Stimulated activated CD4-positive, alpha-beta T cell treated with anti-CD3 and anti-CD28 coated beads, Interleukin-1b, Interleukin-23, amount 100 ng/mL, for 48 hours (primary cell): Measurements from ENCODE around the gene CERS6.
"Not testable (repeated sequence)": the region's sequence is repeated elsewhere in the genome, so short reads cannot be mapped to it uniquely, and the experiment has no call there.

ENCODE experiments used
- DNase-seq: peaks from one replicate; pipeline ENCODE4 v3.0.0-alpha.2; 2020

CERS6 gene

DNA sequence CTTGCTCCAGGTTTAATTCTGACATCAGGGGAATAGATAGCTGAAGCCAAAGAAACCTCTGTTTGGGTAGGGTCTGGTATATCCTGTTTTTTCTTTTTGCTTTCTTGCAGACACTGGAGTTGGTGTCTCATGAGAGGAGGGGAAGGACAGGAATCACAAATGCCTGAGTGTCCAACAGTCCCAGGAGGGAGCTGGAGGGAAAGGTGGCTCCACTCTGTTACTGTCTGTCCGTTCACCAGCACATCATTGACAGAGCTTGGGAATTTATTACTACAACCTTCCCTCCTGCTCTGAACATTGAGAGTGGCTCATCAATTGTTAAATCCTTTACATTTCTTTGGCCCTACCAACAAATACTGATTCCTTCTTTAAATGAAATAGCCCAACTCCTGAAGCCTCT, 194.1 kb downstream of the CERS6 start:
- no peak for DNase-seq

DNA sequence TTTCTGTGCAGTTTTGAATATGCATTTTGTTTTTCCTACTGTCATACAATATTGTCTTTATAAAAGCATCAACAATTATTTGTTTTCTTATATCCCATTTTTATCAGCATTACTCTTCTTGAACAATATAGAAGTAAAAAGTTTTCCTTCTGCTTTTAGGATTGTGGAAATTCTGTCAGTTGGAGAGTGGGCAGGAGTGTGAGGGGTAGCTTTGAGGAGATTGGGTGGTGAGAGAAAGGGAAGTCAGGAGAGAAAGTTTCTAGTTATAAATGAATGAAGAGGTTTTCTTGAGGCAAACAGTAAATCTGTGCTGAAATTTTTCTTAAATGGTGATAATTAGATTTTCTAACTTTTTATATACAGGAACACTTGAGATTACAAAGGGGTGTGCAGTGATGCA, 194.7 kb downstream of the CERS6 start:
- no peak for DNase-seq

DNA sequence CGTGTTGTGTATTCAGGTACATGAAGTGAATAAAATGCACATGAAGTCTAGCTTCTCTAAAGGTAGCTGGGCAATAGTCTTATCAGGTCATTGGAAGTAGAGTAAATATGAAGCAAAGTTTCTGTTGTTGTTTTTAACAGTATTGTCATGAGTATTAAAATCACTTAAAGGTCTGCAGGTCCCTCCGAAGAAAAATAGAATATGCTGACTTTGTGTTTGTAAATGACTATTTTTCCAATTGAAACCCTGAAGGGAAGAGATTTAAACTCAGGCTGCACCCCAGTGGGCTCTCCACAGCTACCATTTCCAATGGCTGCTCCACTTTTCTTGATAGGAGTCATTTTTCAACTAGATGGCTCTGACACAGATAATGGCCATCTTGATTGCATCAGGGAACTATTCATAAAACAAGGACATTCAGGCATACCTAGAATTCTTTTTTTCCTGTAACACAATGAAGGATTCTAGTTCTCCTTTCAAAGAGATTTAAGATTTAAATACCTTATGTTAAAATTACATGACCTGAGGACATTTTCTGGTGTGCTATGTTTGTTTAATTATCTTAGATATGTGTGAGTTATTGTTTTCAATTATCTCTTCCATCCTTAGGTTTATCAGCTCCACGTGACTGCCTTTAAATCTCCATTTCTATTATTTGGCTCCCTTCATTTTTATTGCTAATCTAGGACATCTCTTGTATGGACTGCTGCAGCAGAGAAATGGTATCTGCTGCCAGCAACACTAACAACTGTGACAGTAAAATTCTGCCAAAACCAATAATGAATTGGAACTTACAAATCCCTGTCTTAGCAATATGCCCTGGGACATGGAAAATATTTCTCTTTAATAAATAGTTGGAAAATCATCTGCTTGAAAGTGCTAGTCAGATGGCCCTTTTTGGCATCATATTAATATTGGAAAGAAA, 197.2 kb downstream of the CERS6 start:
- no peak for DNase-seq

DNA sequence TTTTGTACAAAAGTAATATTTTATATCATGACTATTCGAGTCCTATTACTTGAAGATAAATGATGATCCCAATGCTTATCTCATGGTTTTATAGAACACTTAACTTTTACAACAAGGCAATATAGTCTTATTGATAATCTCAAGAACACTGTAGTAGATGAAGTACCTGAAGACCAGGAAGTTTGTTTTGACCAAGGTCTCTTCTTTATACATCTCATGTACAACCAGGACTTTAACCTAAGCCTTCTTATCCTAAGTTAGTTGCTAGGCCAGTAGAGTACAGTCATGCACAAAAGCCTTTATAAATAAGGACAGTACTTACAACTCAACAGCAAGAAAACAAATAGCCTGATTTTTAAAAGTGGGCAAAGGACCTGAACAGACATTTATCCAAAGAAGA, 198.6 kb downstream of the CERS6 start:
- no peak for DNase-seq

DNA sequence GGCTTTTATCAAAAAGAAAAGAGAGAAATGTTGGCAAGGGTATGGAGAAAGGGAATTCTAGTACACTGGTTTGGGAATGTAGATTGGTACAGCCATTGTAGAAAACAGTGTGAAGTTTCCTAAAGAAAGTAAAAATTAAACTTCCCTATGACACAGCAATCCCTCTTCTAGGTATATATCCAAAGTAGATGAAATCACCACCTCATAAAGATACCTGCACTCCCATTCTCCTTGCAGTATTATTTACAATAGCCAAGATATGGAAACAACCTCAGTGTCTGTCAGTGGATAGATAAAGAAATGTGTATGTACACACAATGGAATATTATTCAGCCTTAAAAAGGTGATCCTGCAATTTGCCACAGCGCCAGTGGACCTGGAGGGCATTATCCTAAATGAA, 199.1 kb downstream of the CERS6 start:
- no peak for DNase-seq

DNA sequence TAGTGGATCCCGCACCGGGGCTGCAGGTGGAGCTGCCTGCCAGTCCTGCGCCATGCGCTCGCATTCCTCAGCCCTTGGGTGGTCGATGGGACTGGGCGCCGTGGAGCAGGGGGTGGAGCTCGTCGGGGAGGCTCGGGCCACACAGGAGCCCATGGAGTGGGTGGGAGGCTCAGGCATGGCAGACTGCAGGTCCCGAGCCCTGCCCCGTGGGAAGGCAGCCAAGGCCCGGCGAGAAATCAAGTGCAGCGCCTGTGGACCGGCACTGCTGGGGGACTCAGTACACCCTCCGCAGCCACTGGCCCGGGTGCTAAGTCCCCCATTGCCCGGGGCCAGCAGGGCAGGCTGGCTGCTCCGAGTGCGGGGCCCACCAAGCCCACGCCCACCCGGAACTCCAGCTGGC, 201.3 kb downstream of the CERS6 start:
- DNase-seq, result not testable (repeated sequence)

DNA sequence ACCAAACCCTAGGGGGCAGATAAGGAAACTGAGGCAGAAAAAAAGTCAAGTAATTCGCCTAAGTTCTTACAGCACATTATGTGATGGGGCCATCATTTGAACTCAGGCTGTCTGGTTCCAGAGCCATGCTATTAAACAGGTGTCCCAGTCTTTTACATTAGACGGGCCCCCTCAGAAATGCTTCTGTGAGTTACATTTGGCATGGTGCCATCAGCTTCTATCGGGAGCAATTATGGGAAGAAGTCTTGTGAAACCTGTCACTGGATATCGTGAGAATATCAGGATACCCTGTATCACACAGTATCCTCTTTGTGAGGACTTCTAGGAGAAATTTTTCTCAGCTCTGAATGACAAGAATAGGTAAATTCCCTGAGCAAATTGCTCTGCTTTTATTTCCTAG, 202.6 kb downstream of the CERS6 start:
- no peak for DNase-seq

DNA sequence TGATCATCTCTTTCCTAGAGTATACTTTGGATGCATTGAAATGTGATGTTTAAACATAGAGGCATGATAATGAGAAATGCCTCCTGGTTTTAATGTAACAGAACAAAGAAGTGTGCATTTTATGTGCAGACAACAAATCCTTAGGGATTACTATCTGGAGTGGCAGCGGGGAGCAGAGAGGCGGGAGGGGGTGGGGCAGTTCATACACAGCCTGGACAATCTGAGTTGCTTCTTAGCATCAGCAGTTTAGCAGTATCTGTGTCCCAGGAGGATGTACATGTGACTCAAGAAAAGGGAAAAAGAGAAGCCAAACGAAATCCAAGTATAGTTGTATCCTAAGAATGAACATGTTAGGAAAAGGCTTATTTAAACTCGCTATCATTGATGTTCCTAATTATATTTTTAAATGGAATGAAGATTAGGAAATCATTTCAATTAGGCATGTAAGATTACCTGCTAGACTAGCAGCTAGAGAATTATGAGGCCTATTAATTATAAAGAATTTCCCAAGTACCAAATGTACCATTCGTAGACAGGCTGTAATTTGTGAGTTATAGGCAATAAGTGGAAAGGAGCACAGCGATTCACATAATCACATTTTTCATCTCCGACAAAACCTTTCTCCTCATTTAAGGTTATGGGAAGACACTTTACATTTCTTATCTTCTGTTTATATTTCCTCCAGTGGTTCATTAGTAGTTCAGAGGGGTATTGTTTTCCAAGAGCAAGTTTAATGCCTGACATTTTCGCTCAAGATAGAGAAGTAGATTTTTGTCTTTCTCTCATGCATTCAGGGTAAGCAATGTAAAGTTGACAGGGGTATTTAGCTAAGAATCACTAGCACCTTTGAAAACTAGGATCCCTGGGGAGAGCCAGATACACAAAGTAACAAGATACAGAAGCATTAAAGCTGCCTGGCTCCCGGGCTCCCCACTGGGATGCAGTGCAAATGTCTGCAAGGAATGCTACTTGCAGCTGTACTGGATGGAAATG, 205.1 kb downstream of the CERS6 start:
- no peak for DNase-seq

DNA sequence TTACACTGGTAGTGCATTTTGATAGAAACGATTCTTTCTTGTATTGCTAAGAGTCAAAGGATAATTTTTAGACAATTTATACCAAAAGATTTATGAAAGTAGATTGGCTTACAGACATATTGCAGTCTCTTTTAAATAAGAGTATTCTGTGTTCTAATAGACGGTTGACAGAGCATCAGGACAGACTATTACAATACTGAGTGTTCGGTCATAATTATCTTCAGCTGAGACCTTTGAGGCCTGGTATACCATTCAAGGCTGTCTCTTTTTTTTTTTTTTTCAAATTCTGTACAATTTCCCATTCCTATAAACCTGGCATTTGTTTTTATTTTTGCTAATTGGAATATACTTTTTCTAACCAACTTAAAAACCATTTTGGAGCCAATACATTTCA, 205.8 kb downstream of the CERS6 start:
- DNase-seq, result no peak

DNA sequence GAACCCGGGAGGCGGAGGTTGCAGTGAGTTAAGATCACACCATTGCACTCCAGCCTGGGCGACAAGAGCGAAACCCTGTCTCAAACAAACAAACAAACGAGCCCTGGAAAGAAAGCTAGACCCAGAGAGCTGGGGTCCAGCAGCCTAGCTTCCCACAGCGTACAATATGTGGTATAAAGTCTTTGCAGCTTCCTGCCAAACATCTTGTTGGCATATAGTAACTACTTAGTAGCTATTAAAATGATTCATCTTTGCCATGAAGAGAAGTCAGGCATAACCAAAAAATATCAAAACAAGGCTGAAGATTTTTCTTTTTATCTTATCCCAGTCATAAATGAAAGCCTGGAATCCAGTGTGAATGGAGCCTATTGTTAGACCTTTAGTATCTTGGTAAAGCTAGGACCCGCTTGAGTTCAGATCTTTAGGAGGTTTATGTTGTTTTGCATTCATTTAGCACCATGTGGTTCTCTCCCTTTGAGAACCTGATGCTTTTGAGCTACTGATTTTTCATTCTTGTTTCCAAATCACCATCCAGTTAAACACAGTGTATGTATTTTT, 206.7 kb downstream of the CERS6 start:
- no peak for DNase-seq

DNA sequence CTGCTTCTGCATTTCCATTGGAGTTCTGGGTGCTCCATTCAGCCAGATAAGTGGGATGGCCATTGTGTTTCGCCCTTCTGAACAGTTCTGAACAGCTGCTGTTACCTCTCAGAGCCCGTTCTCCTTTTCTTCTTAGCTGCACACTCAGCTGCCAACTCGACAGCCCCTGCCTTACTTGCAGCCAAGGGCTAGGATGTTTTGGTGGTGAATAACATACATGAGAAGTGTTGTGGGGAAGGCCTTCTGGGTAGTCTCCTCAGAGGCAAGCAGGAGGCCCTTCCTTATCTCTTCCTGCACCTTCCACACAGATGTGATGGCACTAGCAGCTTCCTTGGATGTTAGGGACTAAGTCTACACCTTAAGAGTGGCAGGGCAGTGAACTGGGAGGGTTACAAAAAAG, 207.9 kb downstream of the CERS6 start:
- DNase-seq, result no peak

DNA sequence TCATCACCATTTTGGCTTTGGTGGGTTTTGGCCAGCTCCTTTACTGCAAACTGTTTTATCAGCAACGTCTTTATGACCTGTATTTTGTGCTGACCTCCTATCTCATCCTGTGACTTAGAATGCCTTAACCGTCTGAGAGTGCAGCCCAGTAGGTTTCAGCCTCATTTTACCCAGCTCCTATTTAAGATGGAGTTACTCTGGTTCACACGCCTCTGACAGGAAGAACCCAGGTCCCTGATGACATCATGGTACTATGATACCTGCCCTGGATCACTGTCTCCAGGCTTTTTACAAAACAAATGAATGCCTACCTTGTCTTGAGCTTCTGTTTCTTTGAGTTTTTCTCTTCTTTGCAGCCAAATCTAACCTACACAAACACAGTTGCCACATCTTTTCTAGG, 208.6 kb downstream of the CERS6 start:
- not testable (repeated sequence) for DNase-seq

DNA sequence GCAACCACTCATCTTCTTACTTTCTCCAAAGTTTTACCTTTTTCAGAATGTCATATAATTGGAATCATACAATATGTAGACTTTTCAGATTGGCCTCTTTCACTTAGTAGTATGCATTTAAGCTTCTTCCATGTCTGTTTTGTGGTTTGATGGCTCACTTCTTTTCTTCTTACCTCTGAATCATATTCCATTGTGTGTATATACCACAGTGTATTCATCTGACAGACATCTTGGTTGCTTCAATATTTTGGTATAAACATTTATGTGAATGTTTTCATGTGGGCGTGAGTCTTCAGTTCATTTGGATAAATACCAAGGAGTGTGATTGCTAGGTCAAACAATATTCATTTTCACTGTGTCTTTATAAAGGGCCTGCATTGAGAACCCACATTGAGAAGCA, 210.3 kb downstream of the CERS6 start:
- DNase-seq, result no peak

DNA sequence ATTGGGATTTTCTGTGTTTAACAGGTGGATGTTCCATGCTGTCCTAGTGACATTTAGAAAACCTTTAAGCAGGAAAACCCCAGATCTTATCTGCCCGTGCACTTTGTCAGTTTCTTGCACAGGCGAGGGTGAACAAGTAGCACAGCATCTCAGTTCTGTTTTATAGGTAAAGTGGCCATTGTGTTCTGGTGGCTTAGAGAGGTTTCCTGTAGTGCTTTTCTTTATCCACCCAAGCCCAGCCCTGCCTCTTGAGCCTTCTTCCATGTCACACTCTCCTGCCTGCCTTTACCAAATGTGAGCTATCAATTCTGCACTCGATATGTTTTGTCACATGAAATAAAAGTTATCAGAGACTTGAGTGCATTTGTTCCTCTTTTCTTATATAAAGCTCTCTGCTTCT, 211.1 kb downstream of the CERS6 start:
- DNase-seq, result no peak

DNA sequence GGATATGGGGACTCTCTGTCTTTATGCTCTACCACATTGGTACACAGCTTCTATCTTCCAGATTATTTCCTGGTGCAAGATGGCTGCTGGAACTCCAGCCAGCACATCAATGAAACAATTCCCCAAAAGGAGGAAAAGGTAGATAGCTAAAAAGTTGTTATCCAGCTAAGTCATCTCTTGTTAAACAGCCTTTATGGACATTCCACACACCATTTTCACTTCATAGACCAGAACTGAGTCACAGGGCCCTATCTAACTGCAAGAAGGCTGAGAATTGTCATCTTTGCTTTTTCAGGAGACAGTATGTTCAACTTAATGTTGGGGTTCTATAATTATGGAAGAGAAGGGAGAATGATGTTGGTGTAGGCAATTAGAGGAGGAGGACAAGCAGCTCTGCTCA, 213.1 kb downstream of the CERS6 start:
- no peak for DNase-seq

DNA sequence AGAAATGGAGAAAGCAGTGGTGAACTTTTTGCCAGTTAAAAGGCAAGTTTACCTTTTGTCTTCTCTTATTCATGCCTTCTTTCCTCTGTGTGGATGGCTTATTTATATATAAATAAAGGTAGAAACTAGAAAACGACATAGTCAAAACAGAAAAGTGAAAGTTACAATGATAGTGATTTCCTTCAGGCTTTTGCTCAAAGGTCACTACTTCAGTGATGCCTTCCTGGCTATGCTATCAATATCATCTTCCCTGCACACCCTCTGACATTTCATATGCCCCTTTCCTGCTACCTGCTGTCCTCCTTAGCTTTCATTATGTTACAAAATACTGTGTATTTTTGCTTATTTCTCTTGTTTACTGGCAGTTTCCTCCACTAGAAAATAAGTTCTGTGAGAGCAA, 214.4 kb downstream of the CERS6 start:
- no peak for DNase-seq

DNA sequence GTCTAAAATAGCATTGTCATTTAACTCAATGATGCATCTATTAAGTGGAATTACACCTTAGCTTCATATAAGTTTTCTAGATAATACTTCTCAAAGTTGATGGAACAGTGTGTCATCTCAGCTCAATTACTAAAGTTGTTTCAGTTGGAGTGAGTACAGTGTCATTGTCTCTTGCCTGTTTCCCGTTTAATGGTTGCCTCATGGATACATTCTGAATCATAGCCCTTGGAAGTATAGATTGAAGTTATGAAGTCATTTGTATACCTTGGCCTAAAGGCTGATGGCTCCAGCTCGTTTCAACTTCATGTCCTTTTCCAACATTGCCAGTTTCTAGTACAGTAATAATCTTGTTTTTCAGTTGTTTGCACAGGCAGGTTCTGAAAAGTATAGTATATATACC, 215.9 kb downstream of the CERS6 start:
- no peak for DNase-seq

DNA sequence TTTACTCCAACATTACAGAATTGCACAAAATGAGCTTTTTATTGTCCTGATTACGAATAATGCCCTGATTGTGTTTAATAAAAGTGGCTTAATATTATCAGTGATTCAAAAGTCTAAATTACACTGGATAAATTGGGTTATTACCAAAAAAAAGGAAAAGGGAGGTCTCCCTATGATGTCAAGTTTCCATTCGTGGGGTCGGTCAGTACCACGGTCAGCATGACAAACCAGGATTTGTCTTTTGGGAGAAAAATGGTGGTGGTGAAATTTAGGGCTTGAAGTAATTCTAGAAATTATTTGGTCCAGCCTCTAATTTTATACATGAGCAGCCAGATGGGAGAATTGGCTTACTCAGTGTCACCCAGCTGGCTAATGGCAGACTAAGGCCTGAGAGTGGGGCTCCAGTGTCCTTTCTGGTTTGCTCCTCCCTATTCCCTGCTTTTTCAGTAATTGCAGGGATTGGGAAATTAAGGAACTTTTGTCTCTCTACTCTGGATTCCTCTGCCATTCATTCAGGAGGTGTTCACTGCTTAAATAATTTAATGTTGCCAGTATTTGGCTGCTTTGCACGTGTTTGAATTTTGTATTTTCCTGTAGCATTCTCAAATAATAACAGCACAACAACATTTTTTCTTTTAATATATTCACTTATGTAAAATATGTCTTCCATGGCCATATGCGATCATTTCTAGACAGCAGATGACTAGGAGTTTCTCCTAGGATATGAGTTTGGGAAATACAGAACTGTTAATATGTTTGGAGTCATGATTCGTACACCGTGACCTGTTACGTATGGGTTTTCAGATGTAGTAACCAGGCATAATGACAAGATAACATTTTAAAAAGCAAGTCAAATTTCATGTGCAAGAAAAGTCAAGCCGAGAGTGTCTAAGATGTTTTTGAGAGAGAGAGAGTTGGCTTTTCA, 217.5 kb downstream of the CERS6 start:
- no peak for DNase-seq

DNA sequence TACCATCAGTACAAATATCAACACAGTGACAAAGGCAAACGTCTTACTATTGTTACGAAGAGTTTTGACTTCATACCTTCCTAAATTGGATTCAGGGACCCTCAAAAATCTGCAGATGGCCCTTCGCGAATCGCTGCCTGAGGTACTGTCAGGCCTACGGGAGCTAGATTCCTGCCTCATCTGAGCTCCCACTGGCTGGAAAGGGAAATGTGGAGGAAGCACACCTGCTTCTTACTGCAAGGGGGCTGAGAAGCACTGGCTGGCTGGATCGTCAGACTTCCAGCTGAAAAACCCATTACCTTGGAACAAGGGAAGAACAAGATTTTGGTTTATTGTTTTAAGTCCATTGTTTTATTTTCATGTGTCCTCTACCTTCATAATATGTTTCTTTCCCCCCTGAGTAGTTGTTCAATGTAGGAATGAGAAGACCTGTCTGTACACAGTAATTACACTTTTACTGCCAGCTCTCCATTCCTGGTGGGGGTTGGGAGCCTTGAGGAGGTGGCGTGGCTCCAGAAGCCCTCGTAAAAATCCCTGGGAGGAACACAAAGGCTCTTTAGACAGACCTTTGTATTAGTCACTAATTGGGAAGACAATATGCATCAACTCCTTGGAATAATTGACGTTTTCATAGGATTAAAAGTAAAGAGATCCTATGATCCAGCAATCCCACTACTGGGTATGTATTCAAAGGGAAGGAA, 222.2 kb downstream of the CERS6 start:
- no peak for DNase-seq

DNA sequence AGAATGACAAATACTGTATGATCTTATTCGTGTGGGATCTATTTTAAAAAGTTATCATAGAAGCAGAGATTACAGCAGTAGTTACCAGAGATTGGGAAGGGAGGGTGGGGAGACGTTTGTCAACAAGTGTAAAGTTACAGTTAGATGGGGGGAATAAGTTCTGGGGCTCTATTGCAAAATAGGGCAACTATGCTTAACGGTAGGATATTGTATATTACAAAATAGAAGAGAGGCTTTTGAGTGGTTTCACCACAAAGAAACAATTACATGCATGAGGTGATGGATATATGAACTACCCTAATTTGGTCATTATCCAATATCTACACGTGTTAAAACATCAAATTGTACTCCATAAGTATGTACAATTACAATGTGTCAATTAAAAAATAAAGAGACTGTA, 223.0 kb downstream of the CERS6 start:
- DNase-seq, result no peak

DNA sequence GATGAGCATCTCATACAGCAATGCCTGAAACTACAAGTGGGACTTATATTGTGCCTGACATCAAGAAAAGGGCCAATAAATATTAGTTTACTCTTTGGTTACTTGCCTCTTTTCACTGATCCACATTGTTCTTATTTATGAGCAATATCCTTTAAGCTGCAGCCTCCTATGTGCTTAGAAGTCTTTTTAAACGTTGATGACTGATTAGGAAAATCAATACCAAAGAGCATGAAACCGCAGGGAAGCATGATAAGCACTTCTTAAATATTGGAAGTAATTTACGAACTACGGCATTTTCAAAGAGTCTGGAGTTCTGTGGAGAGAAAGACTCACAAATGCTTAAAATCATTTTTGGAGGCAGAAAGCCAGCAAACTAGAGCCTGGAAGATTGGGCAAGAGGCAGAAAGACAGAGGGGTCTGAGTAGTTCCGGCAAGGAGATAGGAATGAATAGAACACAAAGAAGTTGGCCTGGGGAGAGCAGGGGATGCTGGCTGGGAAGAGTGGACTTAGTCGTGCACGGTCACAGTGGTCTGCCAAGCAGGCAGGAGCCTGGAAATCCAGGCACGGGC, 223.8 kb downstream of the CERS6 start:
- DNase-seq, result no peak
